NCI-H2171 (cell line): ENCODE results near the gene XIRP1.
A peak's percentile ranks its signal among the peaks of the same experiment; 100 is the strongest.

Experiments used
- DNase-seq: peaks from one replicate; lab custom pipeline; 2025; lab: John Stamatoyannopoulos, UW

Gene XIRP1

GRCh38 chr3:39166932-39167532 is 25.4 kb downstream of the XIRP1 start:
- no peak for DNase-seq

- no peak for DNase-seq
Measured at GRCh38 chr3:39166134-39166710, 26.2 kb downstream of the XIRP1 start.

- no peak for DNase-seq
Measured at GRCh38 chr3:39165518-39165917, 26.9 kb downstream of the XIRP1 start.

- no peak for DNase-seq
Measured at GRCh38 chr3:39164414-39164813, 28.0 kb downstream of the XIRP1 start.

GRCh38 chr3:39158148-39158715 is 34.2 kb downstream of the XIRP1 start:
- DNase-seq: no peak

GRCh38 chr3:39157359-39157758 is 35.0 kb downstream of the XIRP1 start:
- no peak for DNase-seq

- no peak for DNase-seq
Measured at GRCh38 chr3:39156421-39156820, 36.0 kb downstream of the XIRP1 start.

- DNase-seq: no peak
Measured at GRCh38 chr3:39154280-39155021, 37.9 kb downstream of the XIRP1 start.

- no peak for DNase-seq
Measured at GRCh38 chr3:39153977-39154279, 38.5 kb downstream of the XIRP1 start.

GRCh38 chr3:39150803-39151631 is 41.4 kb downstream of the XIRP1 start:
- DNase-seq: no peak

GRCh38 chr3:39150148-39150802 is 42.1 kb downstream of the XIRP1 start:
- peak; percentile 48 for DNase-seq

GRCh38 chr3:39149498-39150147 is 42.8 kb downstream of the XIRP1 start:
- no peak for DNase-seq

GRCh38 chr3:39149059-39149455 is 43.3 kb downstream of the XIRP1 start:
- no peak for DNase-seq

- DNase-seq: no peak
Measured at GRCh38 chr3:39148435-39149058, 43.8 kb downstream of the XIRP1 start.

GRCh38 chr3:39147711-39148434 is 44.5 kb downstream of the XIRP1 start:
- no peak for DNase-seq

GRCh38 chr3:39146611-39147591 is 45.5 kb downstream of the XIRP1 start:
- no peak for DNase-seq

- DNase-seq: no peak
Measured at GRCh38 chr3:39146083-39146501, 46.3 kb downstream of the XIRP1 start.

GRCh38 chr3:39144748-39145380 is 47.5 kb downstream of the XIRP1 start:
- DNase-seq: no peak
